HUDEP-2 (cell line): ENCODE measurements around the gene SPTB.

Experiments used
- DNase-seq, 76 experiments: peaks; one replicate each; lab custom pipeline; 2025; ENCODE audit not compliant: unreplicated experiment in 76 of 76; lab: John Stamatoyannopoulos, UW

The SPTB gene

GRCh38 chr14:64771161-64771560 lies 108.5 kb downstream of the SPTB start:
- DNase-seq: no peak

GRCh38 chr14:64770751-64771150 lies 109.0 kb downstream of the SPTB start:
- no peak for DNase-seq

GRCh38 chr14:64769096-64770020 lies 110.3 kb downstream of the SPTB start:
- DNase-seq: no peak

GRCh38 chr14:64768401-64769095 lies 111.2 kb downstream of the SPTB start:
- no peak for DNase-seq

GRCh38 chr14:64767215-64767964 lies 112.3 kb downstream of the SPTB start:
- DNase-seq: no peak

GRCh38 chr14:64766430-64767151 lies 113.1 kb downstream of the SPTB start:
- no peak for DNase-seq

- no peak for DNase-seq
Observed at GRCh38 chr14:64765740-64766302, 113.9 kb downstream of the SPTB start.

GRCh38 chr14:64764641-64765520 lies 114.8 kb downstream of the SPTB start:
- DNase-seq: peak in 46 of 76 experiments; percentile 9 to 59 (median 28)

GRCh38 chr14:64763801-64764621 lies 115.7 kb downstream of the SPTB start:
- DNase-seq: peak in 1 of 76 experiments; percentile 10

GRCh38 chr14:64763085-64763782 lies 116.5 kb downstream of the SPTB start:
- peak in 1 of 76 experiments; percentile 50 for DNase-seq

GRCh38 chr14:64762044-64763034 lies 117.4 kb downstream of the SPTB start:
- peak in 75 of 76 experiments; percentile 10 to 87 (median 72) for DNase-seq

- DNase-seq: peak in 32 of 76 experiments; percentile 12 to 72 (median 48)
Observed at GRCh38 chr14:64761441-64762043, 118.2 kb downstream of the SPTB start.

- peak in 4 of 76 experiments; percentile 15 to 34 (median 18) for DNase-seq
Observed at GRCh38 chr14:64760916-64761315, 118.8 kb downstream of the SPTB start.

- DNase-seq: peak in 62 of 76 experiments; percentile 9 to 78 (median 52)
Observed at GRCh38 chr14:64760146-64760755, 119.5 kb downstream of the SPTB start.

GRCh38 chr14:64759555-64759938 lies 120.2 kb downstream of the SPTB start:
- peak in 4 of 76 experiments; percentile 21 to 51 (median 36) for DNase-seq
